HCT116 (cell line): ENCODE measurements around the gene STARD7. TPM values are rescaled to one million over a fixed set of nuclear protein-coding genes. Genes with fewer than 3 reads are reported as not detected.

ENCODE experiments used
- ATAC-seq: fragments of 200-7000 bp; cut with Tn5 transposase; 2 replicates; pipeline ENCODE4 v1.9.1; 2020; ENCODE audit warnings: mild to moderate bottlenecking, moderate library complexity
- BruUV-seq: library from RNA; stranded (reverse); fragments of 400-500 nt; replicated peaks from 2 replicates; lab custom pipeline; 2021; lab: Mats Ljungman, UMichigan
- CTCF ChIA-PET: fragments of 300-600 bp; sonication (Branson Sonifier 250); formaldehyde crosslinking; loops from one replicate; lab custom pipeline; 2021; ENCODE audit warnings: antibody characterized with exemption; lab: Charles Lee
- POLR2A ChIA-PET: fragments of 300-600, 350-600 bp; sonication (Branson Sonifier 250); formaldehyde crosslinking; loops from one replicate; lab custom pipeline; 2021; ENCODE audit warnings: antibody characterized with exemption; lab: Charles Lee
- RAD21 ChIA-PET, 2 experiments: fragments of 300-600 bp; sonication (Branson Sonifier 250); formaldehyde crosslinking; loops; one replicate each; lab custom pipeline; 2023; ENCODE audit warnings: low total read pairs in 2 of 2; ENCODE audit not compliant: uncharacterized antibody in 2 of 2, unreplicated experiment in 2 of 2, low non-redundant PET in 1 of 2; lab: Charles Lee
- DNase-seq: peaks from one replicate; pipeline ENCODE4 v3.0.0-alpha.2; 2010; ENCODE audit warnings: low read depth, low spot score
- H2AFZ ChIP-seq: fragments of 200-600 bp; shearing (Covaris generic), sonication (generic); 2 replicates; pipeline ENCODE4 v1.6.1; 2017; ENCODE audit warnings: low read depth, mixed run types, mixed read lengths, antibody characterized with exemption, low read length; ENCODE audit not compliant: poor library complexity, severe bottlenecking
- H3K27ac ChIP-seq: 2 replicates; pipeline ENCODE4 v1.5.1; 2012; ENCODE audit warnings: low read depth, low read length
- H3K27me3 ChIP-seq: fragments of 200-600 bp; sonication (generic); 2 replicates; pipeline ENCODE4 v1.6.1; 2016; ENCODE audit warnings: mixed run types, low read length, mixed read lengths; ENCODE audit not compliant: insufficient read depth
- H3K36me3 ChIP-seq, 2 experiments: fragments of 200-500 bp in 1 of 2; fragments of 200-600 bp in 1 of 2; sonication (Bioruptor generic) in 1 of 2; sonication (generic) in 1 of 2; 2 replicates each; pipeline versions ENCODE4 v1.5.1 to v1.6.1; 2014 to 2016; ENCODE audit warnings: low read length in 2 of 2, inconsistent platforms in 1 of 2, mixed read lengths in 1 of 2, mixed run types in 1 of 2; ENCODE audit not compliant: insufficient read depth in 2 of 2, control insufficient read depth in 1 of 2
- H3K4me1 ChIP-seq, 2 experiments: fragments of 200-600 bp in 1 of 2; sonication (generic) in 1 of 2; 2 replicates each; pipeline versions ENCODE4 v1.5.1 to v1.6.1; 2012 to 2017; ENCODE audit warnings: low read length in 2 of 2, inconsistent platforms in 1 of 2, mild to moderate bottlenecking in 1 of 2, mixed read lengths in 1 of 2, mixed run types in 1 of 2, moderate library complexity in 1 of 2; ENCODE audit not compliant: insufficient read depth in 2 of 2, control insufficient read depth in 1 of 2
- H3K4me2 ChIP-seq: fragments of 200-600 bp; sonication (generic); 2 replicates; pipeline ENCODE4 v1.6.1; 2017; ENCODE audit warnings: mixed run types, low read length, mixed read lengths
- H3K4me3 ChIP-seq, 2 experiments: fragments of 200-600 bp in 1 of 2; sonication (generic) in 1 of 2; replicated peaks in 1 of 2; 2 replicates each; pipeline ENCODE4 v1.5.1; 2011 to 2016; ENCODE audit warnings: low read length in 2 of 2, control low read depth in 1 of 2, low read depth in 1 of 2, mild to moderate bottlenecking in 1 of 2, mixed read lengths in 1 of 2, mixed run types in 1 of 2
- H3K79me2 ChIP-seq: fragments of 200-600 bp; sonication (generic); 2 replicates; pipeline ENCODE4 v1.6.1; 2017; ENCODE audit warnings: mild to moderate bottlenecking, mixed run types, low read length, moderate library complexity, mixed read lengths; ENCODE audit not compliant: insufficient read depth
- H3K9ac ChIP-seq: fragments of 200-600 bp; sonication (generic); 2 replicates; pipeline ENCODE4 v1.6.1; 2016; ENCODE audit warnings: low read length, mixed read lengths
- H3K9me2 ChIP-seq: fragments of 200-600 bp; sonication (generic), shearing (Covaris generic); 2 replicates; pipeline ENCODE4 v1.6.1; 2017; ENCODE audit warnings: mixed run types, mild to moderate bottlenecking, moderate library complexity; ENCODE audit not compliant: insufficient read depth
- H3K9me3 ChIP-seq, 2 experiments: fragments of 200-500 bp in 1 of 2; fragments of 200-600 bp in 1 of 2; sonication (Bioruptor generic) in 1 of 2; sonication (generic) in 1 of 2; 2 replicates each; pipeline ENCODE4 v1.6.1; 2014 to 2017; ENCODE audit warnings: low read length in 2 of 2, mixed read lengths in 2 of 2, inconsistent platforms in 1 of 2, low read depth in 1 of 2, mild to moderate bottlenecking in 1 of 2, mixed run types in 1 of 2, moderate library complexity in 1 of 2; ENCODE audit not compliant: control insufficient read depth in 1 of 2, insufficient read depth in 1 of 2
- H4K20me1 ChIP-seq: fragments of 200-600 bp; sonication (generic), shearing (Covaris generic); 2 replicates; pipeline ENCODE4 v1.6.1; 2017; ENCODE audit warnings: mixed run types, mild to moderate bottlenecking, moderate library complexity; ENCODE audit not compliant: insufficient read depth
- CEBPB ChIP-seq: IDR thresholded peaks from 2 replicates; pipeline ENCODE4 v1.6.1; 2012; ENCODE audit warnings: low read depth
- ELF1 ChIP-seq: IDR thresholded peaks from 2 replicates; pipeline ENCODE4 v1.6.1; 2012; ENCODE audit warnings: low read depth, borderline replicate concordance
- EZH2 ChIP-seq: fragments of 200-600 bp; sonication (generic); IDR thresholded peaks from 2 replicates; pipeline ENCODE4 v1.6.1; 2017; ENCODE audit warnings: antibody characterized with exemption, mixed run types
- EZH2phosphoT487 ChIP-seq: fragments of 200-600 bp; IDR thresholded peaks from 2 replicates; pipeline ENCODE4 v1.6.1; 2018; ENCODE audit warnings: antibody characterized with exemption, borderline replicate concordance
- JUND ChIP-seq: IDR thresholded peaks from 2 replicates; pipeline ENCODE4 v1.6.1; 2012
- MAX ChIP-seq: IDR thresholded peaks from 2 replicates; pipeline ENCODE4 v1.6.1; 2012
- RAD21 ChIP-seq: IDR thresholded peaks from 2 replicates; pipeline ENCODE4 v1.6.1; 2012; ENCODE audit warnings: low read depth, mild to moderate bottlenecking
- intact Hi-C: fragments of 100-400 bp; cut with micrococcal nuclease; formaldehyde crosslinking; loops from 2 replicates; pipeline ENCODE4 v1.10.0; 2022
- total RNA-seq: library from RNA; stranded (reverse); gene quantifications from one replicate; pipeline ENCODE4 v1.2.1, GENCODE V29; 2021; ENCODE audit not compliant: unreplicated experiment
- TF ChIP-seq, protein P1 (sequence below): IDR thresholded peaks from 2 replicates; pipeline ENCODE4 v1.6.1; 2011; ENCODE audit warnings: mild to moderate bottlenecking, low read length, moderate library complexity; ENCODE audit not compliant: insufficient replicate concordance; ENCODE audit errors: extremely low read depth

STARD7 gene
- total RNA-seq, 1 experiment from 2014 or later = 160 TPM

GRCh38 chr2:96207774-96208142, 869 bp downstream of the STARD7 start:
- intact Hi-C loops = loop anchor here (2.0 kb wide), 1 partner anchor 53 kb away; no protein-coding TSS in a partner anchor
- H3K36me3 ChIP-seq = 0 out of 4 replicates have a peak, but pooled peaks cover 0 to 2% of the 10 kb centered on the region in 2 experiments
- CTCF ChIA-PET = interaction anchor here (1.1 to 2.0 kb wide), 5 partner anchors 33 to 215 kb away, joined by 4 to 12 read pairs (median 5); partner anchors contain the start of gene ASTL

GRCh38 chr2:96207073-96207773, 1.4 kb downstream of the STARD7 start:
- Histone ChIP-seq H3K4me2 (peak overlapping the region; percentile 87), H3K36me3 (0 out of 4 replicates have a peak, but pooled peaks cover 0 to 2% of the 10 kb centered on the region in 2 experiments), H3K79me2 (peaks cover 73% of the 10 kb centered on the region), H3K27me3 (no peaks in the 10 kb centered on the region), H3K9me2 (no peaks in the 10 kb centered on the region), H3K9me3 (no peaks in the 10 kb centered on the region), H3K9ac (peak overlapping the region; percentile 96), H2AFZ (no peak overlapping the region), H3K4me1 (peaks cover 14 to 30% of the 10 kb centered on the region in 2 experiments), H3K4me3 (peak overlapping the region; percentile 78 to 97), H3K27ac (peak overlapping the region; percentile 99), H4K20me1 (peaks cover 45% of the 10 kb centered on the region; the same call in 1 of the 2 replicates)
- TF ChIP-seq JUND (no peak), CEBPB (no peak), MAX (no peak), EZH2phosphoT487 (no peak)
- TF ChIP-seq, protein P1, sequence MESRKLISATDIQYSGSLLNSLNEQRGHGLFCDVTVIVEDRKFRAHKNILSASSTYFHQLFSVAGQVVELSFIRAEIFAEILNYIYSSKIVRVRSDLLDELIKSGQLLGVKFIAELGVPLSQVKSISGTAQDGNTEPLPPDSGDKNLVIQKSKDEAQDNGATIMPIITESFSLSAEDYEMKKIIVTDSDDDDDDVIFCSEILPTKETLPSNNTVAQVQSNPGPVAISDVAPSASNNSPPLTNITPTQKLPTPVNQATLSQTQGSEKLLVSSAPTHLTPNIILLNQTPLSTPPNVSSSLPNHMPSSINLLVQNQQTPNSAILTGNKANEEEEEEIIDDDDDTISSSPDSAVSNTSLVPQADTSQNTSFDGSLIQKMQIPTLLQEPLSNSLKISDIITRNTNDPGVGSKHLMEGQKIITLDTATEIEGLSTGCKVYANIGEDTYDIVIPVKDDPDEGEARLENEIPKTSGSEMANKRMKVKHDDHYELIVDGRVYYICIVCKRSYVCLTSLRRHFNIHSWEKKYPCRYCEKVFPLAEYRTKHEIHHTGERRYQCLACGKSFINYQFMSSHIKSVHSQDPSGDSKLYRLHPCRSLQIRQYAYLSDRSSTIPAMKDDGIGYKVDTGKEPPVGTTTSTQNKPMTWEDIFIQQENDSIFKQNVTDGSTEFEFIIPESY = no peak
- DNase-seq (no peak), ATAC-seq (no peak)
- POLR2A ChIA-PET = interaction anchor here (1.7 kb wide), 1 partner anchor 53 kb away, joined by 9 read pairs; no protein-coding TSS in a partner anchor
- CTCF ChIA-PET = interaction anchor here (1.9 kb wide), 1 partner anchor 185 kb away, joined by 4 read pairs; no protein-coding TSS in a partner anchor
- RAD21 ChIA-PET = interaction anchor here in 1 of 2 experiments (1.2 kb wide), 1 partner anchor 53 kb away, joined by 3 read pairs; no protein-coding TSS in a partner anchor
- BruUV-seq = TSS peak; percentile 69
- intact Hi-C loops = no loop called here

More at GRCh38 chr2:96207774-96208142, 869 bp downstream of the STARD7 start:
- no TSS peak for BruUV-seq
- TF ChIP-seq EZH2phosphoT487 = no peak
- no peak for TF ChIP-seq EZH2
- no peak for TF ChIP-seq RAD21
- TF ChIP-seq ELF1 = no peak
- H3K4me2 ChIP-seq = peak overlapping the region; percentile 87
- H3K79me2 ChIP-seq = peaks cover 68% of the 10 kb centered on the region
- DNase-seq (no peak), ATAC-seq (no peak)
- POLR2A ChIA-PET = interaction anchor here (0.8 to 1.7 kb wide), 7 partner anchors 17 to 215 kb away, joined by 3 to 9 read pairs (median 3); partner anchors contain the start of gene NCAPH
- peak overlapping the region; percentile 99 for H3K27ac ChIP-seq
- peak overlapping the region; percentile 96 for H3K9ac ChIP-seq
- no peaks in the 10 kb centered on the region for H3K27me3 ChIP-seq
- no peak overlapping the region for H2AFZ ChIP-seq
- H3K4me1 ChIP-seq = peaks cover 14 to 30% of the 10 kb centered on the region in 2 experiments
- H3K9me2 ChIP-seq = no peaks in the 10 kb centered on the region
- peaks cover 39% of the 10 kb centered on the region; the same call in 1 of the 2 replicates for H4K20me1 ChIP-seq
- peak overlapping the region; percentile 78 to 97 for H3K4me3 ChIP-seq
- RAD21 ChIA-PET = interaction anchor here in 1 of 2 experiments (1.2 kb wide), 1 partner anchor 53 kb away, joined by 3 read pairs; no protein-coding TSS in a partner anchor
- no peaks in the 10 kb centered on the region for H3K9me3 ChIP-seq
